H9 (cell line): ENCODE data around the gene ITPR2. TPM values are rescaled to one million over a fixed set of nuclear protein-coding genes. Genes with fewer than 3 reads are reported as not detected.

Source experiments
- DNase-seq: peaks from one replicate; pipeline ENCODE4 v3.0.0-alpha.2; 2017
- H2AFZ ChIP-seq: one replicate; pipeline ENCODE4 v1.6.1; 2013; ENCODE audit warnings: mild to moderate bottlenecking, low read length, control low read depth, moderate library complexity
- H2AK5ac ChIP-seq: 2 replicates; pipeline ENCODE4 v1.6.1; 2013; ENCODE audit warnings: low read length, control low read depth, mixed read lengths; ENCODE audit not compliant: insufficient read length
- H2BK120ac ChIP-seq: one replicate; pipeline ENCODE4 v1.6.1; 2013; ENCODE audit warnings: low read depth, mild to moderate bottlenecking, low read length, control low read depth, inconsistent platforms; ENCODE audit not compliant: poor library complexity, severe bottlenecking
- H2BK12ac ChIP-seq: 2 replicates; pipeline ENCODE4 v1.6.1; 2013; ENCODE audit warnings: low read length, control low read depth, mixed read lengths, low read depth; ENCODE audit not compliant: insufficient read length
- H2BK15ac ChIP-seq: 2 replicates; pipeline ENCODE4 v1.6.1; 2013; ENCODE audit warnings: low read depth, low read length, control low read depth
- H2BK20ac ChIP-seq: one replicate; pipeline ENCODE4 v1.6.1; 2013; ENCODE audit warnings: low read depth, mild to moderate bottlenecking, low read length, control low read depth, inconsistent platforms; ENCODE audit not compliant: poor library complexity, severe bottlenecking
- H2BK5ac ChIP-seq: 2 replicates; pipeline ENCODE4 v1.6.1; 2013; ENCODE audit warnings: low read length, control low read depth, mixed read lengths; ENCODE audit not compliant: insufficient read length
- H3K14ac ChIP-seq: 2 replicates; pipeline ENCODE4 v1.6.1; 2013; ENCODE audit warnings: low read length, control low read depth; ENCODE audit not compliant: insufficient read depth
- H3K18ac ChIP-seq: 2 replicates; pipeline ENCODE4 v1.6.1; 2013; ENCODE audit warnings: low read depth, mild to moderate bottlenecking, mixed read lengths, low read length, control low read depth; ENCODE audit not compliant: insufficient read length
- H3K23ac ChIP-seq: 2 replicates; pipeline ENCODE4 v1.6.1; 2013; ENCODE audit warnings: low read length, control low read depth, mixed read lengths, low read depth; ENCODE audit not compliant: insufficient read length
- H3K23me2 ChIP-seq: 2 replicates; pipeline ENCODE4 v1.6.1; 2013; ENCODE audit warnings: low read depth, mild to moderate bottlenecking, mixed read lengths, low read length, control low read depth; ENCODE audit not compliant: insufficient read length, poor library complexity, severe bottlenecking
- H3K27ac ChIP-seq: 2 replicates; pipeline ENCODE4 v1.5.1; 2013; ENCODE audit warnings: low read length, control low read depth, mixed read lengths, low read depth; ENCODE audit not compliant: insufficient read length
- H3K27me3 ChIP-seq: 2 replicates; pipeline ENCODE4 v1.6.1; 2013; ENCODE audit warnings: low read length, control low read depth, inconsistent platforms; ENCODE audit not compliant: insufficient read depth
- H3K4ac ChIP-seq: 2 replicates; pipeline ENCODE4 v1.6.1; 2013; ENCODE audit warnings: low read depth, mild to moderate bottlenecking, control low read depth, inconsistent platforms, low read length, moderate library complexity
- H3K4me1 ChIP-seq: 2 replicates; pipeline ENCODE4 v1.6.1; 2013; ENCODE audit warnings: low read length, control low read depth, inconsistent platforms; ENCODE audit not compliant: insufficient read depth
- H3K4me2 ChIP-seq: 2 replicates; pipeline ENCODE4 v1.6.1; 2013; ENCODE audit warnings: low read length, control low read depth, mixed read lengths; ENCODE audit not compliant: insufficient read length, insufficient read depth
- H3K56ac ChIP-seq: 2 replicates; pipeline ENCODE4 v1.6.1; 2013; ENCODE audit warnings: low read depth, mild to moderate bottlenecking, mixed read lengths, low read length, control low read depth; ENCODE audit not compliant: insufficient read length
- H3K79me1 ChIP-seq: 2 replicates; pipeline ENCODE4 v1.6.1; 2013; ENCODE audit warnings: low read depth, mild to moderate bottlenecking, moderate library complexity, low read length, control low read depth, inconsistent platforms; ENCODE audit not compliant: insufficient read depth, poor library complexity, severe bottlenecking
- H3K79me2 ChIP-seq: 2 replicates; pipeline ENCODE4 v1.6.1; 2013; ENCODE audit warnings: low read length, control low read depth, inconsistent platforms; ENCODE audit not compliant: insufficient read depth
- H3K9ac ChIP-seq: 2 replicates; pipeline ENCODE4 v1.6.1; 2013; ENCODE audit warnings: low read length, control low read depth, mixed read lengths; ENCODE audit not compliant: insufficient read length; ENCODE audit errors: extremely low read depth
- H3K9me3 ChIP-seq: one replicate; pipeline ENCODE4 v1.6.1; 2013; ENCODE audit warnings: low read depth, low read length, inconsistent platforms; ENCODE audit not compliant: control insufficient read depth
- H3T11ph ChIP-seq: one replicate; pipeline ENCODE4 v1.6.1; 2013; ENCODE audit warnings: mild to moderate bottlenecking, low read length, control low read depth, inconsistent platforms
- H4K20me1 ChIP-seq: one replicate; pipeline ENCODE4 v1.6.1; 2013; ENCODE audit not compliant: control insufficient read depth, insufficient read length, insufficient read depth
- H4K5ac ChIP-seq: 2 replicates; pipeline ENCODE4 v1.6.1; 2013; ENCODE audit warnings: low read depth, mild to moderate bottlenecking, mixed read lengths, low read length, control low read depth; ENCODE audit not compliant: insufficient read length
- H4K8ac ChIP-seq: replicated peaks from 2 replicates; pipeline ENCODE4 v1.6.1; 2013; ENCODE audit warnings: low read length, control low read depth, mixed read lengths, low read depth; ENCODE audit not compliant: insufficient read length
- H4K91ac ChIP-seq: 2 replicates; pipeline ENCODE4 v1.6.1; 2013; ENCODE audit warnings: low read depth, mild to moderate bottlenecking, moderate library complexity, mixed read lengths, low read length, control low read depth; ENCODE audit not compliant: insufficient read length
- H3K27ac Mint-ChIP-seq, 3 experiments: 2 replicates in 2 of 3; 3 replicates in 1 of 3; pipeline ENCODE4 v1.8.0; 2020 to 2021; ENCODE audit warnings: mixed read lengths in 3 of 3, mild to moderate bottlenecking in 1 of 3, moderate library complexity in 1 of 3
- H3K27me3 Mint-ChIP-seq: 2 replicates; pipeline ENCODE4 v1.8.0; 2021; ENCODE audit warnings: low read depth, mild to moderate bottlenecking, moderate library complexity, mixed read lengths
- H3K36me3 Mint-ChIP-seq, 3 experiments: 2 replicates in 2 of 3; 3 replicates in 1 of 3; pipeline ENCODE4 v1.8.0; 2020 to 2021; ENCODE audit warnings: low read depth in 3 of 3, mixed read lengths in 3 of 3; ENCODE audit not compliant: insufficient read depth in 1 of 3
- H3K4me1 Mint-ChIP-seq, 2 experiments: 2 replicates each; pipeline ENCODE4 v1.8.0; 2020; ENCODE audit warnings: mixed read lengths in 2 of 2
- H3K4me3 Mint-ChIP-seq, 2 experiments: 2 replicates in 1 of 2; 3 replicates in 1 of 2; pipeline ENCODE4 v1.8.0; 2020 to 2021; ENCODE audit warnings: mild to moderate bottlenecking in 2 of 2, mixed read lengths in 2 of 2, moderate library complexity in 1 of 2
- H3K9me3 Mint-ChIP-seq, 2 experiments: 2 replicates in 1 of 2; 3 replicates in 1 of 2; pipeline ENCODE4 v1.8.0; 2020; ENCODE audit warnings: mild to moderate bottlenecking in 2 of 2, mixed read lengths in 2 of 2, moderate library complexity in 1 of 2
- CTCF ChIP-seq: fragments of 200-600 bp; sonication (generic); conservative IDR thresholded peaks from 3 replicates; pipeline ENCODE4 v1.8.0; 2021; ENCODE audit warnings: antibody characterized with exemption, mild to moderate bottlenecking
- whole genome bisulfite sequencing: extraction: QIAGEN DNeasy Blood & Tissue Kit; methylation state at CpG from one replicate; pipeline ENCODE4 v1.1.7; 2013; ENCODE audit warnings: missing lambda C conversion rate, low lambda C conversion rate, mixed read lengths; ENCODE audit not compliant: insufficient read length; ENCODE audit errors: extremely low coverage; 5-methylcytosine and 5-hydroxymethylcytosine counted together
- total RNA-seq: library from RNA; stranded (reverse); gene quantifications from 2 replicates; pipeline ENCODE4 v1.2.1, GENCODE V29; 2021

Gene ITPR2
- total RNA-seq, 1 experiment from 2014 or later: 14.8 TPM

DNA sequence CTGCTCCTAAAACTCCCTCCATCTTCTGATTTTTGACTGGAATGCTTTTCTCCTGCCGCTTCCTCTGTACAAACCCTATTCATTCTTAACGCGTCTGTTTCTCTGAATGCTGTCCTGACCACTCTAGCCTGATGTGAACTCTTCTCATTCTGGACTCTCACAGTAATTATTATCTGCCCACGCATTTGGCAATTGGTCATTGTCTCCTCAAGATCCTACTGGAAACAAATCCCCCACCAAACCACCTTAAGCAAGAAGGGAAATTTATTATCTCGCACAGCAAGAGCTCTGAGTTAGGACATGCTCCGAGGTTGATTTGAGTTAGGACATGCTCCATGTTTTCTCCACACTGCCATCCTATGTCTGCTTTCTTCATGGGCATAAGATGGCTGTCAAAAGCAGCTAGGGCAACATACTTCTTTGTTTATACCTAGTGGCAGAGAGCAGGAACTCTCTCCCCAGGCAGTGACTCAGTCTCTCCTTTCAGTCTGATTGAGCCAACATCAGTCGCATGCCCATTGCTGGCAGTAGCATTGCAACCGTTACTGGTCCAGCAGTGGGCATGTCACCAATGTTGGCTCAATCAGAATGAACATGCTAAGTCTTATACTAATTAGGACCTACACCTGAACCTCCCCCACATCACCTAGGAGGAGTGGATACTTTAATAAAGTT lies 535.5 kb downstream of the ITPR2 start:
- H3K9me3 ChIP-seq: no peaks in the 10 kb centered on the region
- no peak overlapping the region for H3K27ac Mint-ChIP-seq
- no peaks in the 10 kb centered on the region; the same call in 1 of the 2 replicates for H3K27me3 Mint-ChIP-seq
- no peak overlapping the region for H3T11ph ChIP-seq
- H3K27ac ChIP-seq: no peak overlapping the region
- no peak overlapping the region for H4K91ac ChIP-seq
- no peaks in the 10 kb centered on the region for H3K36me3 Mint-ChIP-seq
- no peaks in the 10 kb centered on the region for H3K9me3 Mint-ChIP-seq
- H2BK120ac ChIP-seq: no peak overlapping the region
- WGBS: no CpG with 5 or more reads among the region's 8 CpGs
- no peak for TF ChIP-seq CTCF
- H3K18ac ChIP-seq: no peak overlapping the region
- H3K9ac ChIP-seq: no peak overlapping the region
- H3K79me1 ChIP-seq: no peaks in the 10 kb centered on the region
- H3K23ac ChIP-seq: no peak overlapping the region
- H3K27me3 ChIP-seq: no peaks in the 10 kb centered on the region
- no peaks in the 10 kb centered on the region for H4K20me1 ChIP-seq
- no peaks in the 10 kb centered on the region for H3K79me2 ChIP-seq
- H2AK5ac ChIP-seq: no peak overlapping the region
- no peak overlapping the region for H2AFZ ChIP-seq
- H3K14ac ChIP-seq: no peak overlapping the region
- H3K23me2 ChIP-seq: no peaks in the 10 kb centered on the region
- no peak overlapping the region for H2BK12ac ChIP-seq
- no peak overlapping the region for H2BK20ac ChIP-seq
- no peak overlapping the region for H3K4me3 Mint-ChIP-seq
- no peak overlapping the region for H3K4ac ChIP-seq
- H4K5ac ChIP-seq: no peak overlapping the region
- H2BK15ac ChIP-seq: no peak overlapping the region
- H3K56ac ChIP-seq: no peak overlapping the region
- no peak overlapping the region for H2BK5ac ChIP-seq
- H3K4me1 Mint-ChIP-seq: no peaks in the 10 kb centered on the region
- no peak for DNase-seq
- no peak overlapping the region for H4K8ac ChIP-seq
- H3K4me2 ChIP-seq: no peak overlapping the region
- H3K4me1 ChIP-seq: no peaks in the 10 kb centered on the region
